ENCODE measurements around the gene OR51Q1. TPM values are rescaled to one million over a fixed set of nuclear protein-coding genes. Genes with fewer than 3 reads are reported as not detected.

Gene OR51Q1
- not detected in 2 replicates for total RNA-seq

GRCh38 chr11:5421811-5422210, at the start of gene OR51Q1:
Gene OR51Q1 (plus strand): TSS chr11:5422111. CDS start chr11:5422201, 90 bp downstream.

GRCh38 chr11:5383576-5383975, 38.3 kb upstream of the OR51Q1 start, which contains the start of gene OR51M1:
Gene OR51M1 (plus strand): TSS chr11:5383812. CDS start chr11:5389399, 5,587 bp downstream.

GRCh38 chr11:5441414-5441813, 19.5 kb downstream of the OR51Q1 start, which contains the start of gene OR51I1:
Gene OR51I1 (minus strand): TSS chr11:5441514. CDS start chr11:5441514, 0 bp downstream.

GRCh38 chr11:5449023-5449422, 27.1 kb downstream of the OR51Q1 start, which contains the start of gene OR51I2:
Gene OR51I2 (plus strand): TSS chr11:5449323. CDS start chr11:5453489, 4,166 bp downstream.

Other genes with a start within 250 kb of the OR51Q1 start
- gene OR51V1, start 221.4 kb upstream of the OR51Q1 start, total RNA-seq = not detected in 2 replicates
- gene HBB, start 195.0 kb upstream of the OR51Q1 start, total RNA-seq = not detected in 2 replicates
- not detected in 2 replicates for gene HBD, start 187.6 kb upstream of the OR51Q1 start, total RNA-seq
- not detected in 2 replicates for gene HBG1, start 172.3 kb upstream of the OR51Q1 start, total RNA-seq
- gene HBG2, start 167.3 kb upstream of the OR51Q1 start, total RNA-seq = not detected in 2 replicates
- gene HBE1, start 152.2 kb upstream of the OR51Q1 start, total RNA-seq = not detected in 2 replicates
- not detected in 2 replicates for gene OR51B4, start 120.2 kb upstream of the OR51Q1 start, total RNA-seq
- not detected in 2 replicates for gene OR51B2, start 97.8 kb upstream of the OR51Q1 start, total RNA-seq
- not detected in 2 replicates for gene OR51B5, start 78.6 kb upstream of the OR51Q1 start, total RNA-seq
- gene OR51B6, start 70.6 kb upstream of the OR51Q1 start, total RNA-seq = not detected in 2 replicates
- not detected in 2 replicates for gene OR51M1, start 38.3 kb upstream of the OR51Q1 start, total RNA-seq
- gene OR51I1, start 19.4 kb downstream of the OR51Q1 start, total RNA-seq = not detected in 2 replicates
- not detected in 2 replicates for gene OR51I2, start 27.2 kb downstream of the OR51Q1 start, total RNA-seq
- gene OR52D1, start 66.6 kb downstream of the OR51Q1 start, total RNA-seq = not detected in 2 replicates
- not detected in 2 replicates for gene UBQLN3, start 87.8 kb downstream of the OR51Q1 start, total RNA-seq
- gene UBQLNL, start 94.6 kb downstream of the OR51Q1 start, total RNA-seq = 0.25 TPM in 1 of 2 replicates, not detected in the other
- gene OR52H1, start 126.4 kb downstream of the OR51Q1 start, total RNA-seq = not detected in 2 replicates
- not detected in 2 replicates for gene OR52B6, start 158.8 kb downstream of the OR51Q1 start, total RNA-seq
- gene TRIM6, start 174.5 kb downstream of the OR51Q1 start, total RNA-seq = 5.1 and 6.1 TPM in 2 replicates
- 1.8 and 2.0 TPM in 2 replicates for gene TRIM34, start 202.9 kb downstream of the OR51Q1 start, total RNA-seq

All from mesangial cell (primary cell).